Right lobe of liver (tissue), 4 donors: ENCODE measurements around the gene ZNF879.

Experiments
- CTCF ChIP-seq, 4 donors: fragments of 200-600 bp in 3 of 4; fragments of 450-650 bp in 1 of 4; IDR thresholded peaks; one replicate each; pipeline versions ENCODE4 v1.5.1 to v1.8.0; 2016 to 2022; ENCODE audit warnings: antibody characterized with exemption in 4 of 4, mild to moderate bottlenecking in 2 of 4
- POLR2A ChIP-seq: fragments of 450-650 bp; IDR thresholded peaks from one replicate; pipeline ENCODE4 v1.6.1; 2017; ENCODE audit warnings: antibody characterized with exemption, mild to moderate bottlenecking
- donor health status: DM: no; HTN: no; CAD: no.
- donor health status: DM: no; HTN: no; CAD: no.
- donor health status: DM: no; HTN: yes; CAD: no.

DNA sequence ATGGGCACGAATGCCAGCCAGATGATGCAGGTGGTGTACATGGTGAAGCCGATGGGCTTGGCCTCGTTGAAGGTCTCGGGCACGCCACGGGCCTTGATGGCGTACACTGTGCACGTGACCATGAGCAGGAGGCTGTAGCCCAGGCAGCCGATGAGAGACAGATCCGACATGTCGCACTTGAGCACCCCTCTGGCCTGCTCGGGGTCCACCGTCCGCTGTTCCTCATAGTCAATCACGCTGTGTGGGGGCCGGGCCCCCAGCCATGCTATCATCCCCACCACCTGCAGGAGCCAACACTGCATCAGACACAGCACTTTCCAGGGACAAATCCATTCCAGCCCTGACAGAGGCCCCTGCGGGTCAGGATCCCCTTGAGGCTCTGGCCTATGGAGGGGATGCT lies 40.7 kb upstream of the ZNF879 start:
- no peak for TF ChIP-seq CTCF (IDR thresholded peaks at IDR 0.05)
- no peak for TF ChIP-seq POLR2A
